Astrocyte of the spinal cord (primary cell): ENCODE results near the gene NRARP.

Source experiments
- DNase-seq: peaks from one replicate; pipeline ENCODE4 v3.0.0; 2011; ENCODE audit warnings: low read depth, low spot score
- H3K4me3 ChIP-seq: 2 replicates; pipeline ENCODE4 v1.5.1; 2011; ENCODE audit warnings: low read depth, mild to moderate bottlenecking, low read length, moderate library complexity
- in situ Hi-C: cut with HindIII; loops from 2 replicates; pipeline ENCODE4 v1.10.0; 2017; ENCODE audit warnings: low sequenced_read_pairs
- TF ChIP-seq, protein P1 (sequence below): IDR thresholded peaks from 2 replicates; pipeline ENCODE4 v1.5.1; 2012; ENCODE audit warnings: low read depth, mild to moderate bottlenecking, low read length, inconsistent platforms

NRARP gene

DNA sequence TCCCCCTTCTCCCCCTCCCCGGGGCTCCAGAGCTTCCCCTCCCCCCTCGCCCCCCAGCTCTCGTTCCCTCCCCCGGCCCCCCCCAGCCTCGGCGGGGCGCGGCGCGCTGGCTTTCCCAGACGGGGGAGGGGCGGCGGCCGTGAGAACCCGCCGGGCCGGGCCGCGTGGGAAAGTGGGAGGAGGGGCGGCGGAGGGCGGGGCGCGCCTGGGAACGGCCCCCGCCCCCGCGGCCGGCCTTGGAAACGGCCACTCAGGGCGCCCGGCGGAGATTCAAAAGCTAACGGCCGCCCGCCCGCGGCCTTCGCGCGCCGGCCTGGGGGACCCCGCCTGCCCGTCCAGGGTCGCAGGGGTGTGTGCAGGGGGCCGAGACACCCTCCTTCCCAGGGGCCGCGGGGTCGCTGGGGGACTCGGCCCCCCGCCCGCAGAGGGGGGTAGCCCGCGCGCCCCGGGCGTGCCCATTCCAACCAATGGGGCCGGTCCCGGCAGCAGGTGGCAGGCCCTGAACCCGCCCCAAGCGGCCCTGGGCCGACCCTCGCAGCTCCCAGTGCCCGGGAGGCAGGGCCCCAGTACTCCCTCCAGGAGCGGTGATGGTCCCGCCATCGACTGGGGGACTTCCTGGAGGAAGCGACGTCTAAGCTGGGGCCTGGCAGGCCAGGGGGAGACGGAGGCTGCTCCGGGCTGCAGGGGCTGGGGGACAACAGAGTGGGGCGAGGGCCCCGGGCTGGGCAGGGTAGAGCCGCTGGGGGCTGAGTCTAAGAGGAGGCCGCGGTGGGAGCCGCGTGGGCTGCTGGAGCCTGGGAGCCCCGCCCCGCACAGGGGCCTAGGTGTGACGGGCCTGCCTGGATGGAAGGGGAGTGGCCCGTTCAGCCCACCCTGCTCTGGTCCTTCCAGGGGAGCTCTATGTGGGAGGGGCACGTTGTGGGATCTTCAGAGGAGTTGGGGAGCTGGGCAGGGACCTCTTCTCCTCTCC is 14.2 kb upstream of the NRARP start:
- no peak overlapping the region for H3K4me3 ChIP-seq
- DNase-seq: no peak
- TF ChIP-seq, protein P1, sequence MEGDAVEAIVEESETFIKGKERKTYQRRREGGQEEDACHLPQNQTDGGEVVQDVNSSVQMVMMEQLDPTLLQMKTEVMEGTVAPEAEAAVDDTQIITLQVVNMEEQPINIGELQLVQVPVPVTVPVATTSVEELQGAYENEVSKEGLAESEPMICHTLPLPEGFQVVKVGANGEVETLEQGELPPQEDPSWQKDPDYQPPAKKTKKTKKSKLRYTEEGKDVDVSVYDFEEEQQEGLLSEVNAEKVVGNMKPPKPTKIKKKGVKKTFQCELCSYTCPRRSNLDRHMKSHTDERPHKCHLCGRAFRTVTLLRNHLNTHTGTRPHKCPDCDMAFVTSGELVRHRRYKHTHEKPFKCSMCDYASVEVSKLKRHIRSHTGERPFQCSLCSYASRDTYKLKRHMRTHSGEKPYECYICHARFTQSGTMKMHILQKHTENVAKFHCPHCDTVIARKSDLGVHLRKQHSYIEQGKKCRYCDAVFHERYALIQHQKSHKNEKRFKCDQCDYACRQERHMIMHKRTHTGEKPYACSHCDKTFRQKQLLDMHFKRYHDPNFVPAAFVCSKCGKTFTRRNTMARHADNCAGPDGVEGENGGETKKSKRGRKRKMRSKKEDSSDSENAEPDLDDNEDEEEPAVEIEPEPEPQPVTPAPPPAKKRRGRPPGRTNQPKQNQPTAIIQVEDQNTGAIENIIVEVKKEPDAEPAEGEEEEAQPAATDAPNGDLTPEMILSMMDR: no peak
- in situ Hi-C loops: no loop called here

DNA sequence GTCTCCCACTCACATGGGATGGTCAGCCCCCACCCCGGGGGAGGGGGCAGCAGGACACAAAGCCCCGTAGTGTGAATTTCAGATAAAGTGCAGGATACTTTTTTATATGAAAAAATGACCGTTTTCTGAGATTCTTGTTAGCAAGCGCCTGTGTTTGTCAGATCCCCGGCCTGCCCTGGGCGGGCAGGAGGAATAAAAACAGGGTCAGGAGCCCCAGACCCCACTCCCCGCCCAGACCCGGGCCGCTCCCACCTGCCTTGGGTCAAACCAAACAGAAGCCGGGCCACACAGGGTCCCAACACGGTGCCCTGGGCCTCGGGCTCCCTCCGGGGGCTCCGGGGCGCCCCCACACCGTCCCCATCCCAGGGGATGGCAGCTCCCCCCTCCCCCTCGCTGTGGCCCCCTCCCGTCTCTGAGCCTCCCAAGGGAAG is 13.5 kb upstream of the NRARP start:
- no peak overlapping the region for H3K4me3 ChIP-seq
- DNase-seq: no peak
- in situ Hi-C loops: no loop called here
- TF ChIP-seq, protein P1: no peak

DNA sequence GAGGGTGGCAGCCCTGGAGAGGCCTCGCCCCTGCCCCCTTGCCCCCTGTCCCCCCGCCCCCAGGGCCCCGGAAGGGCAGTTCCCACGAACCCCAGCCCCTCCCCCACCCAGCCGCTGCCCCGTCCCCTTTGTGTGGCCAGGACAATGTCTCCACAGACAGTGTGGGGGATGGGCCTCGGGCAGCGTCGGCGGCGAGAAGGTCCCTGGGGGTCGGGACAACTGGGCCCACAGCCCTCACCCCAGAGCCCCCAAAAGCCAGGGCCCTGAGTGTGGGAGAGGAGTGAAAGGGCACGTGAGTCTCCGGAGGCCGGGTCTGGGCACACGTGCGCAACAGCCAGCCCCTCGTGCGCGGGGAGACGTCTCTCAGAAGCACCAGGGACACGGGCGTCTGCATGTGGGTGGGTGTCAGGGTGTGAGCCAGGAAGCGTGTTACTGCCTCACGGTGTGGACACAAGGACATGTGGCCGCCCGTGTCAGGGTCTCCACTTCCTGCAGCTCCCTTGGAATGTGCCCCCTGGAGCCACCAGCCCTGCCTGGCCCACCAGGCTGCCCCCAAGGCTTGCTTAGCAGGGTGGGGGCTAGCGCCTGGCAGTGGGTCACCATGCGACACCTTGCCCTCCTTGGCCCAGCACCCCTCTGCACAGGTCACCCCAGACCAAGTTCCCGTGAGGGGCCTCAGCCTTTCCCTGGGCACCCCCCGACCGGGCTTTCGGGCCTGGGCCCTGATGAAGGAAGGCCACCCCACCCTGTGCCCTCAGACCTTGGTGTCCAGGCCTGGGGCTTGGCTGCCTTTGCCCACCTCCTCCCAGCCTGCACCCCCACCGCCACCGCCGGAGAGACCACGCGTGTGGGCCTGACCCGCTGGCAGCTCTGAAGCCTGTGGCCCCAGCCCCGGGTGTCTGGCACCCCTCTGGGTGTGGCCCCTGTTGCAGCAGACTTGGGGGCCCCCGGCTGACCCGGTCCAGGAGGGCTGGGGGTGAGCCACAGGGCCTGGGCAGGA is 12.8 kb upstream of the NRARP start:
- H3K4me3 ChIP-seq: no peak overlapping the region
- in situ Hi-C loops: no loop called here
- TF ChIP-seq, protein P1: no peak
- no peak for DNase-seq

DNA sequence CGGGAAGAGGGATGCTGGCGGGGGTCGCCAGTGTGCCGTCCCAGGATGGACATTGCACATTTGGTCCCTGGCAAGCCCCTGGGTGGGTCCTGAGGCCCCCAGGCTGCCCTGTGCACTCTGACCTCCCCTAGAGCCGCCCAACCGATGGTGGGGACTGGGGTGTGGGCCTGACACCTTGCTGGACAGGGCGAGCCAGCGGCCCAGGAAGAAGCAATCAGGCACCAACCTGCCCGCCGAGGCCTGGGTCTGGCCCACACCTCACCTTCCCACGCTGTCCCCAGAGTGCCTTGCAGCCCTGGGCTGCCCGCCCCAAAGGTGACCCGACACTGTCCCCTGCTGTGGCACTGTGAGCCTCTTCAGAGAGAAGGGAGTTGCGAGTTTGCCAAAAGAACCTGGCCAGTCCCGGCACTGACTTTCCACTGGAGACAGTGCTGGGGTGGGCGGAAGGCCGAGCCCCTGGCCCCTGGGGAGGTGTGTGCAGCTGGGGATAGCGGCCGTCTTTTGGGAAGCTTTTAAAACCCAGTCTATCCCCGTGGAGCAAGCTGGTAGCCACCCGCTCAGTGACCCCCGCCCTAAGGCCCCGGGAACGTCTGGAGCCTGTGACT is 12.0 kb upstream of the NRARP start:
- in situ Hi-C loops: no loop called here
- TF ChIP-seq, protein P1: no peak
- no peak for DNase-seq
- H3K4me3 ChIP-seq: no peak overlapping the region

DNA sequence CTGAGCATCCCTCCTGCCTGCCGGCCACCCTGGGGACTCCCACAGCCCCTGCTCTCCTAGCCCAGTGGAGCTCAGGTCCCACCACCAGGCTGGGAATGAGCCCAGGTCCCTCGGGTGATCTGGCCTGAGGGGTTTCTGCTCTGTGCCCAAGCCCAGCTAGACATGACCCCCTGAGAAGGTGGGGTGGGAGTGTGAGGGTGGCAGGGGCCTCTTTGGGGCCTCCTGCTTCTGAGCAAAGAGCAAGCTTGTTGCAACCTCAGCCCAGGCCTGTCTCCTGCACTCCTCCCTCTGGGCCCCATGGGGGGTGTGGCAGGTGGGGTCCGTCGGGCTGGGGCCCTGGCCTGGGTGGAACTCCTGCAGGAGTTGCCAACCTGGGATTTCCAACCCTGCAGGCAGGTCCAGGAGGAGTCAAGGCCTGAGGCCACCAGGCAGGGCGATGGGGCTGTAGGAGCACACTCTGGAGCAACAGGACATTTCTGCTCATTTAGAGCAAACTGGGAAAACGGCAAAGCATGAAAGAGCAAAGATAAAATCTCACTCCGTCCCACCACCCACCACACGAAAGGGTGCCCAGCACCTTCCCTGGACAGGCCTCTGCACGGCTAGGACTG is 11.4 kb upstream of the NRARP start:
- in situ Hi-C loops: no loop called here
- TF ChIP-seq, protein P1: no peak
- no peak for DNase-seq
- H3K4me3 ChIP-seq: no peak overlapping the region
